ENCODE data around the gene ATP6V1D. TPM values are rescaled to one million over a fixed set of nuclear protein-coding genes. Genes with fewer than 3 reads are reported as not detected.
A peak's percentile ranks its signal among the peaks of the same experiment; 100 is the strongest.

ATP6V1D gene
- total RNA-seq, 1 donor from 2014 or later = 41.7 TPM

GRCh38 chr14:67395876-67396189 is 36.2 kb upstream of the ATP6V1D start:
- no peak for DNase-seq (ENCODE audit: low spot score in 2 of 2, unreplicated experiment in 2 of 2)
- no peak overlapping the region for H3K27ac Mint-ChIP-seq

GRCh38 chr14:67395086-67395875 is 35.7 kb upstream of the ATP6V1D start:
- Mint-ChIP-seq H3K4me3 (no peak overlapping the region), H3K27me3 (ENCODE audit: low read depth) (no peaks in the 10 kb centered on the region), H3K27ac (no peak overlapping the region), H3K4me1 (peaks cover 34% of the 10 kb centered on the region), H3K9me3 (no peaks in the 10 kb centered on the region), H3K36me3 (no peaks in the 10 kb centered on the region)
- no peak for TF ChIP-seq CTCF (IDR thresholded peaks at IDR 0.05; ENCODE audit: unreplicated experiment)
- DNase-seq (ENCODE audit: low spot score in 2 of 2, unreplicated experiment in 2 of 2) = no peak

More at GRCh38 chr14:67395876-67396189, 36.2 kb upstream of the ATP6V1D start:
- H3K4me1 Mint-ChIP-seq = peaks cover 31% of the 10 kb centered on the region
- H3K36me3 Mint-ChIP-seq = no peaks in the 10 kb centered on the region
- H3K9me3 Mint-ChIP-seq = no peaks in the 10 kb centered on the region
- no peak overlapping the region for H3K4me3 Mint-ChIP-seq
- H3K27me3 Mint-ChIP-seq (ENCODE audit: low read depth) = no peaks in the 10 kb centered on the region
- TF ChIP-seq CTCF (IDR thresholded peaks at IDR 0.05; ENCODE audit: unreplicated experiment) = no peak

- Mint-ChIP-seq H3K4me3 (no peak overlapping the region), H3K27ac (no peak overlapping the region), H3K36me3 (no peaks in the 10 kb centered on the region), H3K9me3 (no peaks in the 10 kb centered on the region), H3K27me3 (ENCODE audit: low read depth) (no peaks in the 10 kb centered on the region), H3K4me1 (peaks cover 34% of the 10 kb centered on the region)
- TF ChIP-seq CTCF (IDR thresholded peaks at IDR 0.05; ENCODE audit: unreplicated experiment) = no peak
- no peak for DNase-seq (ENCODE audit: low spot score in 2 of 2, unreplicated experiment in 2 of 2)
These were observed 34.1 kb upstream of the ATP6V1D start for GRCh38 chr14:67393689-67394088.

GRCh38 chr14:67392800-67393199 is 33.2 kb upstream of the ATP6V1D start:
- DNase-seq (ENCODE audit: low spot score in 2 of 2, unreplicated experiment in 2 of 2) = no peak
- Mint-ChIP-seq H3K4me1 (peaks cover 34% of the 10 kb centered on the region), H3K27ac (no peak overlapping the region), H3K27me3 (ENCODE audit: low read depth) (no peaks in the 10 kb centered on the region), H3K36me3 (no peaks in the 10 kb centered on the region), H3K4me3 (no peak overlapping the region), H3K9me3 (no peaks in the 10 kb centered on the region)
- no peak for TF ChIP-seq CTCF (IDR thresholded peaks at IDR 0.05; ENCODE audit: unreplicated experiment)

GRCh38 chr14:67392123-67392522 is 32.5 kb upstream of the ATP6V1D start:
- Mint-ChIP-seq H3K27ac (peak overlapping the region; percentile 59), H3K36me3 (peaks cover 2% of the 10 kb centered on the region), H3K4me3 (no peak overlapping the region), H3K9me3 (no peaks in the 10 kb centered on the region), H3K27me3 (ENCODE audit: low read depth) (no peaks in the 10 kb centered on the region), H3K4me1 (peaks cover 34% of the 10 kb centered on the region)
- no peak for DNase-seq (ENCODE audit: low spot score in 2 of 2, unreplicated experiment in 2 of 2)
- TF ChIP-seq CTCF (IDR thresholded peaks at IDR 0.05; ENCODE audit: unreplicated experiment) = no peak
